Heart left ventricle (tissue), 13 donors: ENCODE measurements around the gene UQCR11.

Experiments used
- POLR2A ChIP-seq, 2 donors: fragments of 450-650 bp; IDR thresholded peaks; one replicate each; pipeline ENCODE4 v1.6.1; 2017; ENCODE audit warnings: antibody characterized with exemption in 2 of 2, mild to moderate bottlenecking in 2 of 2, moderate library complexity in 2 of 2
- TF ChIP-seq, protein P1 (sequence below), 12 donors: fragments of 200-600 bp; sonication (generic) in 4 of 12; IDR thresholded peaks; one replicate each; pipeline versions ENCODE4 v1.5.0 to v1.8.0; 2018 to 2022; ENCODE audit warnings: antibody characterized with exemption in 12 of 12, mild to moderate bottlenecking in 5 of 12
- donor health status: ischemic (EF 13 %, LVEDD 7.1; RV severe dilation, severe dysfunction).
- donor health status: DM: no; HTN: yes; CAD: no.
- donor health status: DM: no; HTN: no; CAD: no.
- donor health status: ischemic (EF 25% LVEDD 6.9; RV normal size, moderate dysfunction).
- donor health status: ischemic (EF 25% LVEDD 5.7; RV mildly dilated, moderate dysfunction).
- donor health status: ischemic (EF 35%, LVEDD 5.7; RV mildly dilated, moderate dysfunction).
- donor health status: nonischemic (EF 11% LVEDD 7.7; RV severe dilation, severe dysfunction).
- donor health status: DM: yes; HTN: yes; CAD: no.
- donor health status: PGD.
- donor health status: ischemic (EF 29% LVEDD 5.4; RV normal size, mild dysfunction).
- donor health status: nonischemic (EF 23%, LVEDD 6.1; RV moderate dilation, normal function).

DNA sequence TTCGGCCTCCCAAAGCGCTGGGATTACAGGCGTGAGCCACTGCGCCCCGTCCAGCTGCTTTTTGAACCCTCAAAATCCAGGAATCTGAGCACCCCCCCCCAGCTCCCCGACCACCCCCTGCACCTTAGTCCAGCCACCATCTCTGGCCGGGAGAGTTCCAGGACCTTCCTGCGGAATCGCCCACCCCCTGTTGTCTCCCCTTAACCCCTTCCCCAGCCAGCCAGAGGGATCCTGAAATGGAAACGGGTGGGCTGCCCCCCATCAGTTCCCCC lies 11.8 kb downstream of the UQCR11 start:
- no peak for TF ChIP-seq POLR2A (IDR thresholded peaks at IDR 0.05)
- TF ChIP-seq, protein P1, sequence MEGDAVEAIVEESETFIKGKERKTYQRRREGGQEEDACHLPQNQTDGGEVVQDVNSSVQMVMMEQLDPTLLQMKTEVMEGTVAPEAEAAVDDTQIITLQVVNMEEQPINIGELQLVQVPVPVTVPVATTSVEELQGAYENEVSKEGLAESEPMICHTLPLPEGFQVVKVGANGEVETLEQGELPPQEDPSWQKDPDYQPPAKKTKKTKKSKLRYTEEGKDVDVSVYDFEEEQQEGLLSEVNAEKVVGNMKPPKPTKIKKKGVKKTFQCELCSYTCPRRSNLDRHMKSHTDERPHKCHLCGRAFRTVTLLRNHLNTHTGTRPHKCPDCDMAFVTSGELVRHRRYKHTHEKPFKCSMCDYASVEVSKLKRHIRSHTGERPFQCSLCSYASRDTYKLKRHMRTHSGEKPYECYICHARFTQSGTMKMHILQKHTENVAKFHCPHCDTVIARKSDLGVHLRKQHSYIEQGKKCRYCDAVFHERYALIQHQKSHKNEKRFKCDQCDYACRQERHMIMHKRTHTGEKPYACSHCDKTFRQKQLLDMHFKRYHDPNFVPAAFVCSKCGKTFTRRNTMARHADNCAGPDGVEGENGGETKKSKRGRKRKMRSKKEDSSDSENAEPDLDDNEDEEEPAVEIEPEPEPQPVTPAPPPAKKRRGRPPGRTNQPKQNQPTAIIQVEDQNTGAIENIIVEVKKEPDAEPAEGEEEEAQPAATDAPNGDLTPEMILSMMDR (IDR thresholded peaks at IDR 0.05), result no peak
